Astrocyte (in vitro differentiated cells and primary cell): Measurements from ENCODE around the gene CYP1B1. TPM values are rescaled to one million over a fixed set of nuclear protein-coding genes. Genes with fewer than 3 reads are reported as not detected.

Experiments
- DNase-seq: peaks from one replicate; pipeline ENCODE4 v3.0.0-alpha.2; 2010; ENCODE audit warnings: low read depth
- FAIRE-seq: peaks from 2 replicates; lab custom pipeline; 2011; peaks lifted over from hg19 to GRCh38; lab: Jason Lieb, UNC
- H2AFZ ChIP-seq: 2 replicates; pipeline ENCODE4 v1.6.0; 2012; ENCODE audit warnings: low read depth, low read length, inconsistent platforms
- H3K27ac ChIP-seq: 2 replicates; pipeline ENCODE4 v1.5.1; 2011; ENCODE audit warnings: low read depth, low read length, inconsistent platforms
- H3K27me3 ChIP-seq: 2 replicates; pipeline ENCODE4 v1.6.0; 2011; ENCODE audit warnings: low read length, inconsistent platforms; ENCODE audit not compliant: insufficient read depth
- H3K36me3 ChIP-seq: 2 replicates; pipeline ENCODE4 v1.5.1; 2011; ENCODE audit warnings: low read length, inconsistent platforms; ENCODE audit not compliant: insufficient read depth
- H3K4me1 ChIP-seq: 2 replicates; pipeline ENCODE4 v1.5.1; 2011; ENCODE audit warnings: low read length, inconsistent platforms; ENCODE audit not compliant: insufficient read depth
- H3K4me2 ChIP-seq: 2 replicates; pipeline ENCODE4 v1.6.0; 2012; ENCODE audit warnings: low read length, inconsistent platforms
- H3K4me3 ChIP-seq: 2 replicates; pipeline ENCODE4 v1.5.1; 2011; ENCODE audit warnings: low read depth, mild to moderate bottlenecking, low read length, inconsistent platforms; ENCODE audit not compliant: insufficient read depth
- H3K79me2 ChIP-seq: 2 replicates; pipeline ENCODE4 v1.6.0; 2012; ENCODE audit warnings: mild to moderate bottlenecking, low read length, inconsistent platforms; ENCODE audit not compliant: insufficient read depth
- H3K9ac ChIP-seq: 2 replicates; pipeline ENCODE4 v1.6.0; 2012; ENCODE audit warnings: mild to moderate bottlenecking, low read length, inconsistent platforms
- H3K9me3 ChIP-seq: 2 replicates; pipeline ENCODE4 v1.5.1; 2012; ENCODE audit warnings: low read depth, mild to moderate bottlenecking, low read length, inconsistent platforms; ENCODE audit not compliant: insufficient read depth
- H4K20me1 ChIP-seq: 2 replicates; pipeline ENCODE4 v1.6.0; 2012; ENCODE audit warnings: low read length, inconsistent platforms; ENCODE audit not compliant: insufficient read depth
- H3K27ac Mint-ChIP-seq: one replicate; pipeline ENCODE4 v1.8.0; 2021; ENCODE audit warnings: mild to moderate bottlenecking, mixed read lengths; ENCODE audit not compliant: unreplicated experiment
- H3K27me3 Mint-ChIP-seq: one replicate; pipeline ENCODE4 v1.8.0; 2021; ENCODE audit warnings: low read depth, mixed read lengths; ENCODE audit not compliant: unreplicated experiment
- H3K36me3 Mint-ChIP-seq: one replicate; pipeline ENCODE4 v1.8.0; 2021; ENCODE audit warnings: low read depth, mixed read lengths; ENCODE audit not compliant: unreplicated experiment
- H3K4me1 Mint-ChIP-seq: one replicate; pipeline ENCODE4 v1.8.0; 2021; ENCODE audit warnings: low read depth, mixed read lengths; ENCODE audit not compliant: unreplicated experiment
- H3K4me3 Mint-ChIP-seq: one replicate; pipeline ENCODE4 v1.8.0; 2021; ENCODE audit warnings: mild to moderate bottlenecking, moderate library complexity, mixed read lengths; ENCODE audit not compliant: unreplicated experiment
- H3K9me3 Mint-ChIP-seq: one replicate; pipeline ENCODE4 v1.8.0; 2021; ENCODE audit warnings: mild to moderate bottlenecking, mixed read lengths; ENCODE audit not compliant: unreplicated experiment
- EZH2 ChIP-seq: IDR thresholded peaks from 2 replicates; pipeline ENCODE4 v1.6.1; 2012; ENCODE audit warnings: mild to moderate bottlenecking, low read length, inconsistent platforms; ENCODE audit not compliant: insufficient read depth
- total RNA-seq: library from RNA; stranded (reverse); gene quantifications from 2 replicates; pipeline ENCODE4 v1.2.1, GENCODE V29; 2021
- TF ChIP-seq, protein P1 (sequence below): IDR thresholded peaks from 2 replicates; pipeline ENCODE4 v1.5.1; 2011; ENCODE audit warnings: low read depth, mild to moderate bottlenecking, inconsistent platforms, low read length, moderate library complexity; ENCODE audit not compliant: insufficient read depth

The CYP1B1 gene
- total RNA-seq, 1 donor from 2014 or later: 12.9 TPM

DNA sequence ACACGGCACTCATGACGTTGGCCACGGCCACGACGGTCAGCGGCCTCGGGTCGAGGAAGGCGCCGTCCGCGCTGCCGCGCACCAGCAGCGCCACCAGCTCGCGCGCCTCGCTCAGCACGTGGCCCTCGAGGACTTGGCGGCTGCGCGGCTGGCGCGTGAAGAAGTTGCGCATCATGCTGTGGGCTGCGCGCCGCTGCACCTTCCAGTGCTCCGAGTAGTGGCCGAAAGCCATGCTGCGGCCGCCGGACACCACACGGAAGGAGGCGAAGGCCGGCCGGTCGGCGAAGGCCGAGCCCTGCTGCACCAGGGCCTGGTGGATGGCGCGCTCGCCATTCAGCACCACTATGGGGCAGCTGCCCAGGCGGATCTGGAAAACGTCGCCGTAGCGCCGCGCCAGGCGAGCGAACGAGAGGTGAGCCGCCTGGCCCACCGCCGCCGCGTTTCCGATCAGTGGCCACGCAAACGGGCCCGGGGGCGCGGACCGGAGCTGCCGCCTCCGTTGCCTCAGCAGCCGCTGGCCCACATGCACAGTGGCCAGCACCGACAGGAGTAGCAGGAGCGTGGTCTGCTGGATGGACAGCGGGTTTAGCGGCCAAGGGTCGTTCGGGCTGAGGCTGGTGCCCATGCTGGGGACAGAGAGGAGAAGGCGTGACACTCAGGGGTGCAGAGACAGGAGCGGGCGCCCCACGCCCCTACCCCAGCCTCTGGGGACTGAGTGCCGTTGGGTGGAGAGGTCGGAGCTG is 1.0 kb downstream of the CYP1B1 start:
- H3K4me1 ChIP-seq: peaks cover 9% of the 10 kb centered on the region
- H3K79me2 ChIP-seq: peaks cover 22% of the 10 kb centered on the region
- H3K4me3 Mint-ChIP-seq: peak overlapping the region; percentile 78
- H3K9ac ChIP-seq: peak overlapping the region; percentile 86
- peaks cover 5% of the 10 kb centered on the region for H3K9me3 Mint-ChIP-seq
- H3K36me3 Mint-ChIP-seq: peaks cover 8% of the 10 kb centered on the region
- TF ChIP-seq EZH2: peak; percentile 67
- TF ChIP-seq, protein P1, sequence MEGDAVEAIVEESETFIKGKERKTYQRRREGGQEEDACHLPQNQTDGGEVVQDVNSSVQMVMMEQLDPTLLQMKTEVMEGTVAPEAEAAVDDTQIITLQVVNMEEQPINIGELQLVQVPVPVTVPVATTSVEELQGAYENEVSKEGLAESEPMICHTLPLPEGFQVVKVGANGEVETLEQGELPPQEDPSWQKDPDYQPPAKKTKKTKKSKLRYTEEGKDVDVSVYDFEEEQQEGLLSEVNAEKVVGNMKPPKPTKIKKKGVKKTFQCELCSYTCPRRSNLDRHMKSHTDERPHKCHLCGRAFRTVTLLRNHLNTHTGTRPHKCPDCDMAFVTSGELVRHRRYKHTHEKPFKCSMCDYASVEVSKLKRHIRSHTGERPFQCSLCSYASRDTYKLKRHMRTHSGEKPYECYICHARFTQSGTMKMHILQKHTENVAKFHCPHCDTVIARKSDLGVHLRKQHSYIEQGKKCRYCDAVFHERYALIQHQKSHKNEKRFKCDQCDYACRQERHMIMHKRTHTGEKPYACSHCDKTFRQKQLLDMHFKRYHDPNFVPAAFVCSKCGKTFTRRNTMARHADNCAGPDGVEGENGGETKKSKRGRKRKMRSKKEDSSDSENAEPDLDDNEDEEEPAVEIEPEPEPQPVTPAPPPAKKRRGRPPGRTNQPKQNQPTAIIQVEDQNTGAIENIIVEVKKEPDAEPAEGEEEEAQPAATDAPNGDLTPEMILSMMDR: no peak
- peak; percentile 58 for DNase-seq
- peak overlapping the region; percentile 89 for H3K4me2 ChIP-seq
- H3K27me3 Mint-ChIP-seq: peaks cover 44% of the 10 kb centered on the region
- H3K36me3 ChIP-seq: no peaks in the 10 kb centered on the region
- H3K9me3 ChIP-seq: no peaks in the 10 kb centered on the region
- no peak overlapping the region for H3K27ac Mint-ChIP-seq
- H3K4me3 ChIP-seq: peak overlapping the region; percentile 41
- H3K27ac ChIP-seq: peak overlapping the region; percentile 70
- H4K20me1 ChIP-seq: peaks cover 17% of the 10 kb centered on the region
- H3K4me1 Mint-ChIP-seq: peaks cover 5% of the 10 kb centered on the region
- H2AFZ ChIP-seq: peak overlapping the region; percentile 59
- peaks cover 36% of the 10 kb centered on the region for H3K27me3 ChIP-seq
- FAIRE-seq: no peak

DNA sequence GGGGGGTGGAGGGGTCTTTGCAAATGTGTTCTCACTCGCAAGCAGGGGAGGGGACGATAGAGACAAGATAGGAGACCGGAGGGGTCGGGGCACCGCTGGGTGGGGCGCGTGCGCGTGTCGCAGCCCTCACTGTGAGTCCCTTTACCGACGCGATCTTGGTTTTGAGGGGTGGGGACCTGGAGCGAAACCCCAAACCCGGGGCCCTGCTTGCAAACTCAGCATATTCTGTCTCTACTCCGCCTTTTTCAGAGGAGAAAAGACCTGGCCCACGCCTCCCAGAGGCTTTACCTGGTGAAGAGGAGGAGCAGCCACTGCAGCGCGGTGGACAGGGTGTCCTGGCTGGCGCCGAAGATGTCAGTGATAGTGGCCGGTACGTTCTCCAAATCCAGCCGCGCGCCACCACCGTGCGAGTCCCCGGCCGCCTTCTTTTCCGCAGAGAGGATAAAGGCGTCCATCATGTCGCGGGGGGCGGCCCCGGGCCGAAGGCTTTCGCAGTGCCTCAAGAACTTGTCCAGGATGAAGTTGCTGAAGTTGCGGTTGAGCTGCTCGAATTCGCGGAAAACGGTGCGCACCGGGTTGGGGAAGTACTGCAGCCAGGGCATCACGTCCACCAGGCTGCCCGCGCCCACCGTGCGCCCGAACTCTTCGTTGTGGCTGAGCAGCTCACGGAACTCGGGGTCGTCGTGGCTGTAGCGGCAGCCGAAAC is 1.7 kb downstream of the CYP1B1 start:
- Mint-ChIP-seq H3K4me3 (peak overlapping the region; percentile 84), H3K4me1 (peaks cover 5% of the 10 kb centered on the region), H3K27me3 (peaks cover 41% of the 10 kb centered on the region), H3K27ac (peak overlapping the region; percentile 62), H3K9me3 (peaks cover 5% of the 10 kb centered on the region), H3K36me3 (peaks cover 8% of the 10 kb centered on the region)
- Histone ChIP-seq H3K79me2 (peaks cover 22% of the 10 kb centered on the region), H3K4me1 (peaks cover 9% of the 10 kb centered on the region), H3K4me2 (peak overlapping the region; percentile 89), H3K9me3 (no peaks in the 10 kb centered on the region), H3K27me3 (peaks cover 36% of the 10 kb centered on the region), H3K36me3 (no peaks in the 10 kb centered on the region), H3K9ac (peak overlapping the region; percentile 86), H3K27ac (no peak overlapping the region), H2AFZ (peak overlapping the region; percentile 59), H4K20me1 (peaks cover 17% of the 10 kb centered on the region), H3K4me3 (peak overlapping the region; percentile 41)
- TF ChIP-seq, protein P1: no peak
- TF ChIP-seq EZH2: peak; percentile 61
- FAIRE-seq: no peak
- DNase-seq: no peak
